ENCODE data around the gene HSH2D. TPM values are rescaled to one million over a fixed set of nuclear protein-coding genes. Genes with fewer than 3 reads are reported as not detected.
A peak's percentile ranks its signal among the peaks of the same experiment; 100 is the strongest.
"Not testable (repeated sequence)": the region's sequence is repeated elsewhere in the genome, so short reads cannot be mapped to it uniquely, and the experiment has no call there.

Gene HSH2D, protein sequence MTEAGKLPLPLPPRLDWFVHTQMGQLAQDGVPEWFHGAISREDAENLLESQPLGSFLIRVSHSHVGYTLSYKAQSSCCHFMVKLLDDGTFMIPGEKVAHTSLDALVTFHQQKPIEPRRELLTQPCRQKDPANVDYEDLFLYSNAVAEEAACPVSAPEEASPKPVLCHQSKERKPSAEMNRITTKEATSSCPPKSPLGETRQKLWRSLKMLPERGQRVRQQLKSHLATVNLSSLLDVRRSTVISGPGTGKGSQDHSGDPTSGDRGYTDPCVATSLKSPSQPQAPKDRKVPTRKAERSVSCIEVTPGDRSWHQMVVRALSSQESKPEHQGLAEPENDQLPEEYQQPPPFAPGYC
- total RNA-seq (2014; rRNA removed; shearing (Covaris generic)) = not detected in 2 replicates

GRCh38 chr19:16143399-16144215 is at the start of gene HSH2D:
Gene HSH2D (plus strand): TSS chr19:16143685. CDS start chr19:16148751, 5,066 bp downstream.
- no peak for DNase-seq (ENCODE audit: low read depth in 1 of 2, low spot score in 2 of 2)
- H3K36me3 ChIP-seq = no peaks in the 10 kb centered on the region
- no peak within 1 kb of the TSS for H3K27ac ChIP-seq
- no peak within 1 kb of the TSS for H3K4me3 ChIP-seq
- H3K4me1 ChIP-seq (replicated peaks) = no peaks in the 10 kb centered on the region
- no peaks in the 10 kb centered on the region for H3K27me3 ChIP-seq (replicated peaks)
- no peaks in the 10 kb centered on the region for H3K9me3 ChIP-seq (replicated peaks)

- no peak overlapping the region for H3K4me3 ChIP-seq
- peaks cover 100% of the 10 kb centered on the region for H3K36me3 ChIP-seq
- no peaks in the 10 kb centered on the region for H3K4me1 ChIP-seq (replicated peaks)
- no peak overlapping the region for H3K27ac ChIP-seq
- H3K27me3 ChIP-seq (replicated peaks) = no peaks in the 10 kb centered on the region
- no peak for DNase-seq (ENCODE audit: low read depth in 1 of 2, low spot score in 2 of 2)
- no peaks in the 10 kb centered on the region for H3K9me3 ChIP-seq (replicated peaks)
Measured at GRCh38 chr19:16094360-16095070, 49.0 kb upstream of the HSH2D start.

- Histone ChIP-seq H3K4me3 (no peak overlapping the region), H3K36me3 (peaks cover 100% of the 10 kb centered on the region), H3K27ac (no peak overlapping the region), H3K4me1 (replicated peaks) (no peaks in the 10 kb centered on the region), H3K9me3 (replicated peaks) (no peaks in the 10 kb centered on the region), H3K27me3 (replicated peaks) (no peaks in the 10 kb centered on the region)
- no peak for DNase-seq (ENCODE audit: low read depth in 1 of 2, low spot score in 2 of 2)
Measured at GRCh38 chr19:16095071-16095571, 48.4 kb upstream of the HSH2D start.

GRCh38 chr19:16096280-16096855 is 47.1 kb upstream of the HSH2D start:
- Histone ChIP-seq H3K4me1 (replicated peaks) (no peaks in the 10 kb centered on the region), H3K9me3 (replicated peaks) (no peaks in the 10 kb centered on the region), H3K27me3 (replicated peaks) (no peaks in the 10 kb centered on the region), H3K27ac (no peak overlapping the region), H3K36me3 (peaks cover 100% of the 10 kb centered on the region), H3K4me3 (no peak overlapping the region)
- no peak for DNase-seq (ENCODE audit: low read depth in 1 of 2, low spot score in 2 of 2)

DNA sequence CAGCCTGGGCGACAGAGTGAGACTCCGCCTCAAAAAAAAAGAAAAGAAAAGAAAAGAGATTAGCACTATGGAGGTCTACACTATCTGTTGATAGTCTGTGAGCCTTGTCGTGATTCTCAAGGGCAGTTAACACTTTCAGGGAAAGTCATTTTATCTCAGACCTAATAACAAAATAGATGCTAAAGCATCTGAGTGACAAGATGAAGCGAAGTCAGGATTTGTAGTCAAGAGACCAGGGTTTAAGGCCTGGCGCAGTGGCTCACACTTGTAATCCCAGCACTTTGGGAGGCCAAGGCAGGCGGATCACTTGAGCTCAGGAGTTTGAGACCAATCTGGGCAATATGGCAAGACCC is 45.1 kb upstream of the HSH2D start:
- Histone ChIP-seq H3K36me3 (peaks cover 100% of the 10 kb centered on the region), H3K27ac (no peak overlapping the region), H3K4me3 (no peak overlapping the region), H3K9me3 (replicated peaks) (no peaks in the 10 kb centered on the region), H3K27me3 (replicated peaks) (no peaks in the 10 kb centered on the region), H3K4me1 (replicated peaks) (no peaks in the 10 kb centered on the region; the same call in 1 of the 2 replicates)
- no peak for DNase-seq (ENCODE audit: low read depth in 1 of 2, low spot score in 2 of 2)

- Histone ChIP-seq H3K4me3 (no peak overlapping the region), H3K27me3 (replicated peaks) (no peaks in the 10 kb centered on the region), H3K36me3 (peaks cover 100% of the 10 kb centered on the region), H3K9me3 (replicated peaks) (no peaks in the 10 kb centered on the region), H3K27ac (no peak overlapping the region), H3K4me1 (replicated peaks) (no peaks in the 10 kb centered on the region; the same call in 1 of the 2 replicates)
- DNase-seq (ENCODE audit: low read depth in 1 of 2, low spot score in 2 of 2) = no peak
Measured at GRCh38 chr19:16098821-16099220, 44.7 kb upstream of the HSH2D start.

DNA sequence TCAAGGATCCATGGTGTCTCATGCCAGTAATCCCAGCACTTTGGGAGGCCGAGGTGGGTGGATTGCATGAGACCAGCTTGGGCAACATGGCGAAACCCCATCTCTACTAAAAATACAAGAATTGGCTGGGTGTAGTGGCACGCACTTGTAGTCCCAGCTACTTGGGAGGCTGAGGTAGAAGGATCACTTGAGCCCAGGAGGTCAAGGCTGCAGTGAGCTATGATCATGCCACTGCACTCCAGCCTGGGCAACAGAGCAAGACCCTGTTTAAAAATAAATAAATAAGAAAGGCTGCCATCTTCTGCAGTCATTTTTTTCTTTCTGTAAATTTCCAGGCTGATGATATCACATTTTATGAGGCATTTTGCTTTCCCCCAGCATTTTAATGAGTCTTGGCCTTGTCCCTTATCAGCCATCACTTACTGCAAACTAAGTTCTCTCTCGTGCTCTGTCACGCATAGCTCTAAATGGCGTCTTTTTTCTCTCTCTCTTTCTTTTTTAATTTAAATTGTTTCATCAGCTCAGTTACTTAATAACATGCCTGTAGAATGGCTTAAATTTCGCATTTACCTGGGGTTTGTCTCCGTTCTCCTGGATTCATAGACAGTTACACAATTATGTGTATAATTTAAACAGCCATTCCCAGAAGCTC is 44.0 kb upstream of the HSH2D start:
- not testable (repeated sequence) for DNase-seq (ENCODE audit: low read depth in 1 of 2, low spot score in 2 of 2); H3K27ac ChIP-seq; H3K4me1 ChIP-seq (replicated peaks); H3K27me3 ChIP-seq (replicated peaks); H3K4me3 ChIP-seq; H3K9me3 ChIP-seq (replicated peaks)
- peaks cover 100% of the 10 kb centered on the region for H3K36me3 ChIP-seq

- no peaks in the 10 kb centered on the region for H3K27me3 ChIP-seq (replicated peaks)
- H3K4me3 ChIP-seq = no peak overlapping the region
- peaks cover 3% of the 10 kb centered on the region; the same call in 1 of the 2 replicates for H3K4me1 ChIP-seq (replicated peaks)
- DNase-seq (ENCODE audit: low read depth in 1 of 2, low spot score in 2 of 2) = no peak
- H3K9me3 ChIP-seq (replicated peaks) = no peaks in the 10 kb centered on the region
- no peak overlapping the region for H3K27ac ChIP-seq
- peaks cover 89% of the 10 kb centered on the region for H3K36me3 ChIP-seq
Measured at GRCh38 chr19:16100524-16100923, 43.0 kb upstream of the HSH2D start.

DNA sequence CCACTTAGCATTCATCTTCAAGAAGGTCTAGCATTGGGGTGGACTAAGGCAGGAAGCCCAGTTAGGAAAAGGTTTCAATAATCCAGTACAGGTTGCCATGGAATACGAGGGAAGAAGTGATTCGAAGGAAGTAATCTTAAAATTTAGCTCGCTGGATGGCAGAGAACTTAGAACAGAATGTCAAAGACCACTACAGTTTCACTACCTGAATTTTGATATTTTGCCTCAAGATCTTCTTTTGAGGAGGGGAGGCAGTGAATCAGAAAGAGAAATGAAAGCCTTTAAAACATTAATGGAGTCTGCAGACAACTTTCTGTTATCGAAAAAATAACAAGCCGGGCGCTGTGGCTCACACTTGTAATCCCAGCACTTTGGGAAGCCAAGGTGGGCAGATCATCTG is 38.8 kb upstream of the HSH2D start:
- Histone ChIP-seq H3K9me3 (replicated peaks) (no peaks in the 10 kb centered on the region), H3K4me3 (no peak overlapping the region), H3K27ac (no peak overlapping the region), H3K4me1 (replicated peaks) (peaks cover 9% of the 10 kb centered on the region; the same call in 1 of the 2 replicates), H3K36me3 (peaks cover 47% of the 10 kb centered on the region), H3K27me3 (replicated peaks) (no peaks in the 10 kb centered on the region)
- no peak for DNase-seq (ENCODE audit: low read depth in 1 of 2, low spot score in 2 of 2)

DNA sequence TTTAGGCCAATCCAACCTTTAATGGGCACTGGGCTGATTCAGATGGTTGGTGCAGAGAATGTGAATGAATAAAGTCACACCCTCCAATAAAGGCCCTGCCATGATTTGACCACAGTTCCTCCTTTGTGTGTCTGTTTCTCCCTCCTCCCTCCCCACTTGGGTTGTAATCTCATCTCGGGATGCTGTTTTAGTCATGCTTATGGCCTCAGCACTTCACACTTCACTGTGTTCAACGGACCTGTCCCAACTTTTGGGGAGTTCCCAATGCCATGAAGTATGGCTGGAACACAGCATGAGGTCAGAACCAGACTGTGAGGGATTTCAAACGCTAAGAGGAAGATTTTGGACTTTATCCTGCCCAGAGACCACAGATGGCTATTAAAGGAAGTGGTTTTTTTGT is 37.4 kb upstream of the HSH2D start:
- no peaks in the 10 kb centered on the region for H3K9me3 ChIP-seq (replicated peaks)
- no peak overlapping the region for H3K27ac ChIP-seq
- no peak overlapping the region for H3K4me3 ChIP-seq
- no peaks in the 10 kb centered on the region for H3K27me3 ChIP-seq (replicated peaks)
- peaks cover 33% of the 10 kb centered on the region for H3K36me3 ChIP-seq
- peaks cover 15% of the 10 kb centered on the region for H3K4me1 ChIP-seq (replicated peaks)
- DNase-seq (ENCODE audit: low read depth in 1 of 2, low spot score in 2 of 2) = peak in 1 of 2 experiments; percentile 36

DNA sequence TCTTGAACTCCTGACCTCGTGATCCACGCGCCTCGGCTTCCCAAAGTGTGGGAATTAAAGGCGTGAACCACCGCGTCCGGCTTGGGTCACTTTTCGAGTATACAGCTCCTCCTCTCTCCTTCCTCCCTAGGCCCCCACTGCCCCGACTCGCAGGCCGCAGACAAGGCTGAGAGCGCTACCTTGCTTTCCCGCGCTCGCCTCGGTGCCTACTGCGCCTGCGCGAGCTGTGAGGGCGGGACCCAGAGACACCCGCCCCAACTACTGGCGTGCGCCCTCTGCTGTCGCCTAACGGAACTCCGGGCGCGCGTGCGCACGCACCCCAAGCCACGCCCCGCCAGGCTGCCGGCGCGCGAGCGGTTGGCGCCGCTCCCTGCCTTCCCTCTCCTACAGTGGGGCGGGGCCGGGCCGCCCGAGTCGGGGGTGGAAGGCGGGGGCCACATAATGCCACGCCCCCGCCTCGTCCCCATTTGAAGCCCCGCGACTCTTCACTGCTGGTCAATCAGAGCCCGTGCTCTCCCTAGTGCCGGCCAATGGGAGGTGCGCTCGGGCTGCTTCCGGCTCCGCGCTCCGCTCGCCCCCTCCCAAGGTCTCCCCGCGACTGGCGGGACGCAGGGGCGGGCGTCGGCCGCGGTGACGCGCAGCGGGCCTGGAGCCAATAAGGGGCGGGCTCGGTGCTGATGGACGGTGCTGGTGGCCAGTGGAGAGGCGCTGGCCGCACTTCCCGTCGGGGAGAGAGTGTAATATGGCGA is 32.2 kb upstream of the HSH2D start, which contains the start of gene RAB8A:
Gene RAB8A, plus strand, starts transcription at position 730 of the 749 bp plus-strand sequence. Its CDS starts 13 bp downstream, at position 743.
- peak within 1 kb of the TSS; percentile 57 for H3K27ac ChIP-seq
- no peaks in the 10 kb centered on the region for H3K27me3 ChIP-seq (replicated peaks)
- peaks cover 14% of the 10 kb centered on the region for H3K4me1 ChIP-seq (replicated peaks)
- peak within 1 kb of the TSS; percentile 66 for H3K4me3 ChIP-seq
- H3K36me3 ChIP-seq = peaks cover 29% of the 10 kb centered on the region
- DNase-seq (ENCODE audit: low read depth in 1 of 2, low spot score in 2 of 2) = peak; percentile 99 to 100
- no peaks in the 10 kb centered on the region for H3K9me3 ChIP-seq (replicated peaks)

- Histone ChIP-seq H3K27me3 (replicated peaks) (no peaks in the 10 kb centered on the region), H3K4me3 (peak overlapping the region; percentile 66), H3K36me3 (peaks cover 31% of the 10 kb centered on the region), H3K27ac (peak overlapping the region; percentile 57), H3K4me1 (replicated peaks) (peaks cover 13% of the 10 kb centered on the region), H3K9me3 (replicated peaks) (no peaks in the 10 kb centered on the region)
- DNase-seq (ENCODE audit: low read depth in 1 of 2, low spot score in 2 of 2) = no peak
Measured at GRCh38 chr19:16111909-16112752, 31.4 kb upstream of the HSH2D start.
